GM23248 (cell line): Measurements from ENCODE around the gene PPP3R2. TPM values are rescaled to one million over a fixed set of nuclear protein-coding genes. Genes with fewer than 3 reads are reported as not detected.

Experiments
- DNase-seq: peaks from one replicate; pipeline ENCODE4 v3.0.0-alpha.2; 2015
- H2AFZ ChIP-seq: fragments of 200-600 bp; sonication (generic); 2 replicates; pipeline ENCODE4 v1.6.1; 2016; ENCODE audit warnings: antibody characterized with exemption
- H3F3A ChIP-seq: fragments of 200-600 bp; sonication (generic); 2 replicates; pipeline ENCODE4 v1.6.1; 2016; ENCODE audit warnings: mild to moderate bottlenecking, antibody characterized with exemption, mixed run types; ENCODE audit not compliant: insufficient read depth
- H3K27ac ChIP-seq: fragments of 200-600 bp; sonication (generic); 2 replicates; pipeline ENCODE4 v1.5.1; 2016; ENCODE audit warnings: mild to moderate bottlenecking
- H3K27me3 ChIP-seq: fragments of 200-600 bp; sonication (generic); replicated peaks from 2 replicates; pipeline ENCODE4 v1.6.1; 2016; ENCODE audit warnings: mild to moderate bottlenecking; ENCODE audit not compliant: insufficient read depth
- H3K36me3 ChIP-seq: fragments of 200-600 bp; sonication (generic); 2 replicates; pipeline ENCODE4 v1.6.1; 2016; ENCODE audit warnings: low read depth, mild to moderate bottlenecking
- H3K4me1 ChIP-seq: fragments of 200-600 bp; sonication (generic); 2 replicates; pipeline ENCODE4 v1.6.1; 2016; ENCODE audit warnings: mild to moderate bottlenecking; ENCODE audit not compliant: insufficient read depth
- H3K4me2 ChIP-seq: fragments of 200-600 bp; sonication (generic); one replicate; pipeline ENCODE4 v1.6.1; 2016; ENCODE audit warnings: mild to moderate bottlenecking; ENCODE audit not compliant: unreplicated experiment
- H3K4me3 ChIP-seq: fragments of 200-600 bp; sonication (generic); 2 replicates; pipeline ENCODE4 v1.5.1; 2016; ENCODE audit warnings: mild to moderate bottlenecking
- H3K79me2 ChIP-seq: fragments of 200-600 bp; sonication (generic); 2 replicates; pipeline ENCODE4 v1.6.1; 2016; ENCODE audit warnings: mild to moderate bottlenecking; ENCODE audit not compliant: insufficient read depth
- H3K9ac ChIP-seq: fragments of 200-600 bp; sonication (generic); 2 replicates; pipeline ENCODE4 v1.6.1; 2016; ENCODE audit warnings: mild to moderate bottlenecking
- H3K9me2 ChIP-seq: fragments of 200-600 bp; sonication (generic); 2 replicates; pipeline ENCODE4 v1.6.1; 2016; ENCODE audit warnings: mixed run types, mild to moderate bottlenecking, moderate library complexity; ENCODE audit not compliant: insufficient read depth
- H3K9me3 ChIP-seq: fragments of 200-600 bp; sonication (generic); one replicate; pipeline ENCODE4 v1.6.1; 2017; ENCODE audit warnings: low read depth
- H4K20me1 ChIP-seq: fragments of 200-600 bp; sonication (generic); 2 replicates; pipeline ENCODE4 v1.6.0; 2016; ENCODE audit not compliant: insufficient read depth
- EZH2 ChIP-seq: fragments of 200-600 bp; sonication (generic); IDR thresholded peaks from 2 replicates; pipeline ENCODE4 v1.6.1; 2018; ENCODE audit warnings: antibody characterized with exemption, mild to moderate bottlenecking; ENCODE audit not compliant: insufficient read depth, poor library complexity, severe bottlenecking
- EZH2phosphoT487 ChIP-seq: fragments of 200-600 bp; sonication (generic); IDR thresholded peaks from 2 replicates; pipeline ENCODE4 v1.6.1; 2018; ENCODE audit warnings: antibody characterized with exemption, moderate library complexity, mild to moderate bottlenecking, low read depth; ENCODE audit not compliant: insufficient read depth
- whole genome bisulfite sequencing, 2 experiments: methylation state at CpG; one replicate each; pipeline ENCODE4 v1.1.6; 2015 to 2017; ENCODE audit warnings: low lambda C conversion rate in 2 of 2, low coverage in 1 of 2; ENCODE audit errors: missing lambda C conversion rate in 2 of 2; 5-methylcytosine and 5-hydroxymethylcytosine counted together
- in situ Hi-C: fragments of 300-500 bp; cut with MboI; formaldehyde crosslinking; loops from 2 replicates; pipeline ENCODE4 v1.15.0; 2020
- polyA plus RNA-seq: library from polyadenylated mRNA; unstranded; fragments of >200 nt; fragmentation: Nextera tagmentation; extraction: Ambion mirVana; gene quantifications from 2 replicates; pipeline ENCODE4 v1.2.1, GENCODE V29; 2016
- total RNA-seq: library from RNA; depleted of rRNA; stranded (reverse); fragments of >200 nt; shearing (Covaris generic); gene quantifications from 2 replicates; pipeline ENCODE4 v1.2.3, GENCODE V29; 2014; rRNA removed

Gene PPP3R2, protein sequence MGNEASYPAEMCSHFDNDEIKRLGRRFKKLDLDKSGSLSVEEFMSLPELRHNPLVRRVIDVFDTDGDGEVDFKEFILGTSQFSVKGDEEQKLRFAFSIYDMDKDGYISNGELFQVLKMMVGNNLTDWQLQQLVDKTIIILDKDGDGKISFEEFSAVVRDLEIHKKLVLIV
- total RNA-seq (not detected in 2 replicates), polyA plus RNA-seq (not detected in 2 replicates)

- WGBS, 2 experiments, result 74 to 94% methylated on average over 8 to 19 of the region's 19 CpGs
- Histone ChIP-seq H3K9ac (no peak within 1 kb of the TSS), H3K9me3 (no peaks in the 10 kb centered on the region), H2AFZ (no peak within 1 kb of the TSS), H3K36me3 (no peaks in the 10 kb centered on the region), H3K79me2 (no peaks in the 10 kb centered on the region), H3K27me3 (no peaks in the 10 kb centered on the region; the same call in 1 of the 2 replicates), H3K9me2 (no peaks in the 10 kb centered on the region; the same call in 1 of the 2 replicates), H3K4me2 (no peak within 1 kb of the TSS), H4K20me1 (no peaks in the 10 kb centered on the region), H3K4me3 (no peak within 1 kb of the TSS), H3K4me1 (0 out of 2 replicates have a peak, but pooled peaks cover under 1% of the 10 kb centered on the region), H3K27ac (no peak within 1 kb of the TSS), H3F3A (no peaks in the 10 kb centered on the region)
- TF ChIP-seq EZH2phosphoT487 (no peak), EZH2 (no peak)
- DNase-seq, result no peak
- in situ Hi-C loops, result no loop called here
Observed at GRCh38 chr9:101594796-101595195, at the start of gene PPP3R2. TSS of gene PPP3R2 (minus strand) at chr9:101594969. CDS start at chr9:101594921, 48 bp downstream.

DNA sequence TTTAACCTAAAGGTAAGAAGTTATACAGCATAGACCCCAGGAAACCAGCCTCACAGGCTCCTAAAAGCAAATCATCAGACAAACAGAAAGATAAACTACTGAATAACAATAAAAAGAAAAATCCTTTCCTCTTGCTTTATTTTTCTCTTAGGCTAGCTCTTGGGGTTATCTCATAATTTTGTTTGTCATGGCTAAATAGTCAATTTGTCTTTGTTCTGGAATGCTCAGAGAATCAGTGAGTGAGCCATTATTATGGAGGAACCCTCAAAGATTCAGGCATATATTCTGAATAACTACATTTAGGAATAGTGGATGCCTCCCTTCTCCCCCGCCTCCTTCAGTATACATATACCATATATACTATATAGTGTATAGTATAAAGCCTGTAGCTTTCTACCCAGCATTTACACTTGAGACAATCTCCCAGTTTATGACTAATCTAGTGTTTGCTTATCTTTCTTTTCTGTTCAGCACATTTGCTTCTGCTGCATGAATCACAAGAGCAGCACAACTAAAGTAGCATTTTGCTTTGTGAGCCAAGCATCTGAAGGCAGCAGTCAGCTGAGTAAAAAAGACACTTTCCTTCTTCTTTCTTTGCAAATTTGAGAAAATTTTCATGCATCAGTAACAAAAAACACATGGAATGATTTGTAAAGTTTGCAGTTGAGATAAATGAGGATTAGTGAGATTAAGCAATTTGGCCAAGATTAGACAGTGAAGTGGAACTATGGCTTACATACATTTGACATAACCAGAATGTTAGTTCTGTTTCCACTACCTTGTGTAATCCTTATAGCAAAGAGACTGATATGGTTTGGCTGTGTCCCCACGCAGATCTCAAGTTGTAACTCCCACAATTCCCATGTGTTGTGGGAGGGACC is 45.3 kb upstream of the PPP3R2 start:
- H3K9me3 ChIP-seq, result no peaks in the 10 kb centered on the region
- in situ Hi-C loops, result no loop called here
- H2AFZ ChIP-seq, result no peak overlapping the region
- no peak overlapping the region for H3K4me3 ChIP-seq
- no peaks in the 10 kb centered on the region; the same call in 1 of the 2 replicates for H3K9me2 ChIP-seq
- no peaks in the 10 kb centered on the region for H3K27me3 ChIP-seq
- TF ChIP-seq EZH2phosphoT487 (no peak), EZH2 (no peak)
- no peak overlapping the region for H3K4me2 ChIP-seq
- H3K4me1 ChIP-seq, result no peaks in the 10 kb centered on the region
- H3K36me3 ChIP-seq, result no peaks in the 10 kb centered on the region
- H3K79me2 ChIP-seq, result no peaks in the 10 kb centered on the region
- H4K20me1 ChIP-seq, result no peaks in the 10 kb centered on the region
- WGBS, 2 experiments, result 33 to 37% methylated on average over 2 of the region's 2 CpGs
- DNase-seq, result no peak
- H3K27ac ChIP-seq, result no peak overlapping the region
- H3K9ac ChIP-seq, result no peak overlapping the region
- no peaks in the 10 kb centered on the region for H3F3A ChIP-seq

DNA sequence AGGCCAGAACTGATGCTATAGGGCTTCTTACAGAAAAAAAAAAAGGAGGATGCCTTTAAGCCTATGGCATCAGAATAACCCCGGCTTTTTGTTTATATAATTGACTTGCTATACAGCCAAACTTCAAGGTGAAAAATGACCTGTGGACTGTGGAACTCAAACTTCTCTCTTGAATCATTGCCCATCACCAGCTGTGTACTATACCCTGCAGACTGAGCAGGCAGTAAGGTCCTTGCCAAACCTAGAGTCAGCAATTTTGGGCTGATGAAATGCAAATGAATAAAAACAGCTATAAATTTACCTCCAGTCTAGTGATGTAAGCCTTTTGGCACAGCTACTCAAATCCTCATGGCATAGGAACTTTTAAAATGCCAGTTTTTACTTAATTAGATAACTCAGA is 44.5 kb upstream of the PPP3R2 start:
- in situ Hi-C loops, result no loop called here
- DNase-seq, result no peak

GRCh38 chr9:101636247-101636646 is 41.5 kb upstream of the PPP3R2 start:
- TF ChIP-seq EZH2 (no peak), EZH2phosphoT487 (no peak)
- Histone ChIP-seq H3K4me3 (no peak overlapping the region), H4K20me1 (no peaks in the 10 kb centered on the region), H3K27me3 (no peaks in the 10 kb centered on the region), H3K36me3 (no peaks in the 10 kb centered on the region), H3K4me2 (no peak overlapping the region), H3K27ac (no peak overlapping the region), H2AFZ (no peak overlapping the region), H3K9me2 (no peaks in the 10 kb centered on the region; the same call in 1 of the 2 replicates), H3K9ac (no peak overlapping the region), H3K4me1 (no peaks in the 10 kb centered on the region), H3F3A (no peaks in the 10 kb centered on the region), H3K9me3 (no peaks in the 10 kb centered on the region), H3K79me2 (no peaks in the 10 kb centered on the region)
- 19 to 24% methylated on average over 3 of the region's 3 CpGs for WGBS, 2 experiments
- DNase-seq, result no peak
- in situ Hi-C loops, result no loop called here

More for the DNA sequence above, 44.5 kb upstream of the PPP3R2 start:
- Histone ChIP-seq H3K27ac (no peak overlapping the region), H3K9ac (no peak overlapping the region), H3K4me2 (no peak overlapping the region), H3F3A (no peaks in the 10 kb centered on the region), H3K9me3 (no peaks in the 10 kb centered on the region), H3K79me2 (no peaks in the 10 kb centered on the region), H3K4me3 (no peak overlapping the region), H3K27me3 (no peaks in the 10 kb centered on the region), H3K36me3 (no peaks in the 10 kb centered on the region), H4K20me1 (no peaks in the 10 kb centered on the region), H2AFZ (no peak overlapping the region), H3K9me2 (no peaks in the 10 kb centered on the region; the same call in 1 of the 2 replicates), H3K4me1 (no peaks in the 10 kb centered on the region)
- 55 to 58% methylated on average over 1 of the region's 1 CpG for WGBS, 2 experiments
- TF ChIP-seq EZH2 (no peak), EZH2phosphoT487 (no peak)
